Measurements from ENCODE around the gene SCAMP4.
A peak's percentile ranks its signal among the peaks of the same experiment; 100 is the strongest.

The SCAMP4 gene

DNA sequence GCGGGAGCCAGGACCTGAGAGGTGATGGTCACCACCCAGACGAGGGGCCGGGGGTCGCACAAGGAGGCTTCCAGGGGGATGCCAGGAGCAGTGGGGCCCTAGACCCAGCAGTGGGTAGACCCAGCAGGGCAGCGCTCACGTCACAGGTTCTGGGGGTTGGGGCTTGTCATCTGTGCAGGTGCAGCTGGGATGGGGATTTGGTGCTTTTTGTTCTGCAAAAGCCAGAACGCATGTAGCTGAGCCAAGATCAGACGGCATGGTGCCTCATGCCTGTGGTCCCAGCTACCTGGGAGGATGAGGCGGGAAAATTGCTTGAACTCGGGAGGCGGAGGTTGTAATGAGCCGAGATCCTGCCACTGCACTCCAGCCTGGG lies 50.9 kb downstream of the SCAMP4 start:
- H3K27ac Mint-ChIP-seq: no peak overlapping the region
- H3K36me3 Mint-ChIP-seq (ENCODE audit: low read depth): peaks cover 20% of the 10 kb centered on the region
- no peak overlapping the region for H3K4me3 Mint-ChIP-seq
- DNase-seq: no peak
- H3K9me3 Mint-ChIP-seq: no peaks in the 10 kb centered on the region
- no peaks in the 10 kb centered on the region for H3K27me3 Mint-ChIP-seq
- H3K4me1 Mint-ChIP-seq (ENCODE audit: low read depth): peaks cover 16% of the 10 kb centered on the region

DNA sequence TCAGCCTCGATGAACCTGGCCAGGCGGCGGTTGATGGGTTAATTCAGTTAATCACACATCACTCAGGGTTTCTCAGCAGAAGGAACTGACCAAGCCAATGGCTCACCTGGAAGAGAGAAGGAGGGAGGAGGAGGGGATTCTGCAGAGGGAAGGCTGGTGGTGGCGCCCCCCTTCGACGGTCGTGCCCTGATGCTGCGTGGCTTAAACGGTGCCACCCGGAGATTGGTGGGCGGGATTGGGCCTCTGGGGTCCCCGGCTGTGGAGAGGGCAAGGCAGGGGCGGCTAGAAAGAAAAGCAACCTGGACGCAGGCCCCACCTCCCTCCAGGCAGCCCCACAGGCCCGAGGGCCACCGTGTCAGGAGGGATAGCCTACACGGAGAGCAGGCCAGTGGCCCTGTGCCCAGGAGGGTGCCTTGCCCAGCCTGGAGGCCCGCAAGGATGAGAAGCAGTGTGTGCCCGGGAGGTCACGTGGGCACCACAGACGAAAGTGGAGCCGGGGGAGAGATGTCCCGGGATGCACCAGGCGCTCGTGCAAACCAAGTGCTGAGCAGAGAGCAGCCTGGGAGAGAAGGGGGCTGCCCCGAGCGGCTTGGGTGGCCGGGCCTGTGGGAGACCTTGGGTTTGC lies 51.8 kb downstream of the SCAMP4 start:
- Mint-ChIP-seq H3K4me3 (no peak overlapping the region), H3K36me3 (ENCODE audit: low read depth) (peaks cover 23% of the 10 kb centered on the region), H3K27ac (peak overlapping the region; percentile 14)

DNA sequence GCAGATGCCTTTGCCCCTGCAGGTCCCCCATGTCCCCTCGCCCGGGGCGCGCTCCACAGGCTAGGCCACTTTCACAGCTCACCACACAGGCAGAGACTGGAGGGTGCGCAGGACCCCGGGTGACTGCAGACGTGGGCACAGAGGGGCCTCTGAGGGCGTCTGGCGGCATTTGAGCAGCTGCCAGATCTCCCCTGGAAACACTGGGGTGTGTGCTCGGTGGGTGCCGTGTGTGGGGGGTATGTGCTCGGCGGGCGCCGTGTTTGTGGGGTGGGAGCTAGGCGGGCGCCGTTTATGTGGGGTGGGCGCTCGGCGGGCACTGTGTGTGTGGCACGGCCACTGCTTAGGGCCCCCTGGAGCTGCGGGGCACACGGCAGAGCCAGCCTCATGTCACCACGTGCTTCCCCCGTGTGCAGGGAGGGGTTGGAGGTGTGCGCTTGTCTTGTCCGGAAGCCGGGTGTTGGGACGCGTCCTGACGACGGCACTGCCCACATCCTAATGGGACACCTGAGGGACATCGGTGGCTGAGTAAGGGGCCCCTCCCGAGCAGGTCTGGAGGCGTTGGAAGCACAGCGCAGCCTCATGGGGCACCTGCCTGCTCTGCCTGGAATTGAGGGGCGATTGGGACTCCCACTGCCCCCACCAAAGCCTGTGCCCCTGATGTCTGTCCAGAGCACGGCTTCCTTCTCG lies 52.5 kb downstream of the SCAMP4 start:
- no peaks in the 10 kb centered on the region for H3K27me3 Mint-ChIP-seq
- H3K4me1 Mint-ChIP-seq (ENCODE audit: low read depth): peaks cover 14% of the 10 kb centered on the region
- no peaks in the 10 kb centered on the region for H3K9me3 Mint-ChIP-seq
- H3K4me3 Mint-ChIP-seq: no peak overlapping the region
- peaks cover 19% of the 10 kb centered on the region for H3K36me3 Mint-ChIP-seq (ENCODE audit: low read depth)
- H3K27ac Mint-ChIP-seq: no peak overlapping the region
- DNase-seq: no peak

More for the DNA sequence above, 51.8 kb downstream of the SCAMP4 start:
- DNase-seq: no peak
- H3K9me3 Mint-ChIP-seq: no peaks in the 10 kb centered on the region
- H3K27me3 Mint-ChIP-seq: no peaks in the 10 kb centered on the region
- H3K4me1 Mint-ChIP-seq (ENCODE audit: low read depth): peaks cover 16% of the 10 kb centered on the region

DNA sequence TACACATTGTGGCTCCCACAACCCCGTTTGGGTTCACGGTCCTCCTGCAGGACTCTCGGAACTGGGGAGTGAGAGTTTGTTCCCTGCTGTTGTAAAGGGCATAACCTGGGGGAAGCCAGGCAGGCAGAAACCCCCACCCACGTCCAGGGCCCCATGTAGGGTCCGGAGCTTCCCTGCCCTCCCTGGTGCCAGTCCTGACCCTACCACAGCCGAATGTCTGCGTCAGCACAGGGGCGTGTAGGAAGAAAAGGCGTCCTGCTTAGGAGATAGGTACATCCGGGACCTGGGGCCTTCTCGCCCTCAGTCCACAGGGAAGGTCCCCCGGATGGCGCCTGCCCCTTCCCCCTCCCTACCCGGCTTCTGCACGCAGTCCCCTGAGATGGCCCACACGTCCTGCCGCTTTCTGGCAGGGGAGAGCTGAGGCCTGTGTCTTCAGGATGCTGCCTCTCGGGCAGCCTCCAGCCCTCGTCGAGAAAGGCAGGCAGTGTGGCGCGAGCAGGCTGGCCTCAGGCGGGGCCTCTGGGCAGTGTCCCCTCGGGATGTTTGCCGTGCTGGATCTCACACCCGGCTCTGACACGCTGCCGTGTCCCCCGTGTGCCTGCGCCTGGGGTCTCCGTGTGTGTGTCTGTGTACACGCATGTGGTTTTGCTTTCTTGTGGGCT lies 54.9 kb downstream of the SCAMP4 start:
- DNase-seq: no peak

DNA sequence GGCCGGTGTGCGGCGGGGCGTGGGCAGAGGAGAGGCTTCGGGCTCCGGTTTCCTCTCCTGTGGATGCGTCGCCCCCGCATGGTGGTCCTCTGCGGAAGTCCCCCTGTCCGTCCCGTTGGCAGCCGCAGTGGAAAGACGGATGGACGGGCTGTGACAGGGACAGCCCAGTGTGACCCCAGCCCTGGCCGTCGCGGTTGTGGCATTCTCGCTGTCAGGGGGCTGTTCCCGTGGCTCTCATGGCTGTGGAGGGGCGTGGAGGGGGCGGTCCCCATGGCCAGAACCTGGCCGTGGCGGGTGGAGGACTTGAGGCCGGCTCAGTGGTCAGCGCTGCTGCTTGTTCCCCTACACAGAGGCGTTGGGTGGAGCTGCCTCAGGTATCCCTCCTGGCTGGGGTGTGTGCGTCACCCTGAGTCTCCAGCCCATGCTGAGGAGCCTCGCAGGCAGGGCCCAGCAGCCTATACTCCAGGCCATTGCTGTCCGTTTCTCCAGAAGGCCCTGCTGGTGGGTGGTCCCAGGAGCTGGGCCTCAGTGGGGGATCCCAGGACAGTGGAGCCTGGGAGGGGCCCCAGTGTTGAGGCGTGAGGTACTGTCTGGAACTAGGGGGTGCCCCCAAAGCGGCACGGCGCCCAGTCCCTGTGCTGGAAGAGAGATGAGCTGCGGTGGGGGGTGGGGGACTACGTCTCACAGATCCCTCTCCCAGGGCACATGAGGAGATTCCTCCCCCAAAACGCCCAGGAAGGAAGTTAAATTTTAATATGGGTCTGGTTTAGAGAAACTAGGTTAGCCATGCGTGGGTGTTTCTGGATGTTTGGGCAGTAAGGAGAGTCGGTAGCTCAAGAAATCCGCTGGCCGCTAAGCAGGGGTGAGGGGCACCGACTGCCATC lies 56.0 kb downstream of the SCAMP4 start:
- Mint-ChIP-seq H3K36me3 (ENCODE audit: low read depth) (peaks cover 23% of the 10 kb centered on the region), H3K9me3 (no peaks in the 10 kb centered on the region)

More for the DNA sequence above, 54.9 kb downstream of the SCAMP4 start:
- Mint-ChIP-seq H3K36me3 (ENCODE audit: low read depth) (peaks cover 21% of the 10 kb centered on the region), H3K4me3 (no peak overlapping the region), H3K27me3 (no peaks in the 10 kb centered on the region), H3K4me1 (ENCODE audit: low read depth) (peaks cover 14% of the 10 kb centered on the region), H3K27ac (no peak overlapping the region), H3K9me3 (no peaks in the 10 kb centered on the region)

DNA sequence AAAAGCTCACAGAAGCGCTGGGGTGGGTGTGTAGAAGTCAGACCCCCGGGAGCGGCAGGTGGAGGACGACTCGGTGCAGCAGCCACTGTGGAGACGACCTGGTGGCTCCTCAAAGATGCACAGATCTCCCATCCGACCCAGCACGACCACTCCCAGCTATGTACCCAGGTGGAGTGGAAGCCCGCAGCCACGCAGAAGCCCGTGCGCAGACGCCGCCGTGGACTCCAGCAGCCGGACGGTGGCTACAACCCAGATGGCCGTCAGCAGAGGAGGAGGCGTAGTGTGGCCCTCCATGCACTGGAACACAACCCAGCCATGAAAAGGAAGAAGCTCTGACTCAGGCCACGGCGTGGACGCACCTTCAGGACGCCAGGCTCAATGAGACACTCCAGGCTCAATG lies 57.5 kb downstream of the SCAMP4 start:
- Mint-ChIP-seq H3K4me1 (ENCODE audit: low read depth) (peaks cover 25% of the 10 kb centered on the region), H3K27me3 (no peaks in the 10 kb centered on the region), H3K27ac (no peak overlapping the region), H3K4me3 (no peak overlapping the region), H3K9me3 (no peaks in the 10 kb centered on the region), H3K36me3 (ENCODE audit: low read depth) (peaks cover 26% of the 10 kb centered on the region)
- no peak for DNase-seq

More for the DNA sequence above, 56.0 kb downstream of the SCAMP4 start:
- H3K27ac Mint-ChIP-seq: no peak overlapping the region
- H3K4me3 Mint-ChIP-seq: no peak overlapping the region
- peaks cover 19% of the 10 kb centered on the region for H3K4me1 Mint-ChIP-seq (ENCODE audit: low read depth)
- DNase-seq: no peak
- H3K27me3 Mint-ChIP-seq: no peaks in the 10 kb centered on the region

DNA sequence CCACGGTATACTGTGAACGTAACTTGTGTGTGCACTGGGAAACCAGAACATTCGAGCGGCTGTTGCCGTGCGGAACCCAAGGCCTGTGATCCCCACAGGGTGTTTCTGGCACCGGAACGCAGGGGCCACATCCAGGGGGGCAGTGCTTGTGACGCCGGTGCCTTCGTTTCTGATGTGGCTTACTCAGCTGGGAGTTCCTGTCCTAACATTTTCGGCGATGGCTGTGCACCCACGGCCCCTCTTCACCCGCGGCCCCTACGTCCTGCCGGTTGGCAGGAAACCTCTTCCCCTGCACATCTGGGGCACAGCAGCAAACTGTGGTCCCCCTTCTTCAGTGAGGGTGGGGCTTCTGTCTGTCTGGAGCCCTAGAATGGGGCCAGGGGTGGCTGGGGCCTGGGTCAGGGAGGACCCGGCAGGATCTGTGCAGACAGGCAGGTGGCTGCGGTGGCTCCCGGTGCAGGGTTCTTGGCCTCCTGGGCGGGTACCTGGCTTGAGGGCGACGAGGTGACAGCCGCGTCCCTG lies 61.9 kb downstream of the SCAMP4 start:
- no peaks in the 10 kb centered on the region for H3K27me3 Mint-ChIP-seq
- H3K9me3 Mint-ChIP-seq: no peaks in the 10 kb centered on the region
- DNase-seq: peak; percentile 48
- peaks cover 21% of the 10 kb centered on the region for H3K4me1 Mint-ChIP-seq (ENCODE audit: low read depth)
- H3K36me3 Mint-ChIP-seq (ENCODE audit: low read depth): peaks cover 39% of the 10 kb centered on the region
- peak overlapping the region; percentile 53 for H3K4me3 Mint-ChIP-seq
- peak overlapping the region; percentile 81 for H3K27ac Mint-ChIP-seq

DNA sequence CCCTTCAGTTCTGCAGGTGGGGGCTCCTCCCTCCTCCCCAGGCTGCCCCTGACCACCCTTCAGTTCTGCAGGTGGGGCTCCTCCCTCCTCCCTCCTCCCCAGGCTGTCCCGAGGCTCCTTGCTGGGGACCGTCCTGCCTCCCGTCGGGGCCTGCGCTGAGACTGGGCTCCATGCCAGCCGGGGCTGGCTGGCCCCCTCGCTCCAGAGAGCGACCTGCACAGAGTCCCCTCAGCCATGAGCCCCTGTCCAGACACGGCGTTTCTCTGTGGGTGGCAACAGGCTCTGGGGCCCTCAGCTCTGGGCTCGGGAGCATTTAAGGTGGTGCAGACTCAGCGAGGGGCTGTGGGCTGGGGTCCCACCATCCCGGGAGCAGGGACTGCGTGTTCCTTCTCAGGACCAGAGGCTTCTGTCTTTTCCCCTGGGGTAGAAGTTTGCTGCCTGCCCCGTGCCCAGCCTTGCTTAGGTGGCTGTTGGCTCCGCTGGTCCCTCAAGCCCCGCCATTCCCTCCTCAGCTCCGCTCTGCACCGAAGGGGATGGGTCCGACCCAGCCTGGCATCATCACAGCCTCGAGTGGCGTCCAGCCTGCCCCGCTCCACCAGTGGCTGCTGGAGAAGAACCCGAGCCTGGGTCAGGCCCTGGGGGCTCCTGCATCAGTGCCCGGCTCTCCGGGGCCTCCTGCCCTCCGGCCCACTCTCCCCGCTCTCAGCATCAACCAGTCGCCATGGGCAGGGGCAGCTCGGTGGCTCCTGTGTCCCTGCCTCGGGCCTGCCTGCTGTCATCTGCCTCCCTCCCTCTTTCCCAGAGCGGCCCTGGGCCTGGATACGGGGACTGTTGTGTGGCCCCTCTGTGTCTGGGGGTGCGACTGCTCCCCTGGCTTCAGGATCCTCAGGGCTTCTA lies 63.3 kb downstream of the SCAMP4 start:
- Mint-ChIP-seq H3K27me3 (no peaks in the 10 kb centered on the region), H3K4me3 (no peak overlapping the region), H3K4me1 (ENCODE audit: low read depth) (peaks cover 27% of the 10 kb centered on the region)

DNA sequence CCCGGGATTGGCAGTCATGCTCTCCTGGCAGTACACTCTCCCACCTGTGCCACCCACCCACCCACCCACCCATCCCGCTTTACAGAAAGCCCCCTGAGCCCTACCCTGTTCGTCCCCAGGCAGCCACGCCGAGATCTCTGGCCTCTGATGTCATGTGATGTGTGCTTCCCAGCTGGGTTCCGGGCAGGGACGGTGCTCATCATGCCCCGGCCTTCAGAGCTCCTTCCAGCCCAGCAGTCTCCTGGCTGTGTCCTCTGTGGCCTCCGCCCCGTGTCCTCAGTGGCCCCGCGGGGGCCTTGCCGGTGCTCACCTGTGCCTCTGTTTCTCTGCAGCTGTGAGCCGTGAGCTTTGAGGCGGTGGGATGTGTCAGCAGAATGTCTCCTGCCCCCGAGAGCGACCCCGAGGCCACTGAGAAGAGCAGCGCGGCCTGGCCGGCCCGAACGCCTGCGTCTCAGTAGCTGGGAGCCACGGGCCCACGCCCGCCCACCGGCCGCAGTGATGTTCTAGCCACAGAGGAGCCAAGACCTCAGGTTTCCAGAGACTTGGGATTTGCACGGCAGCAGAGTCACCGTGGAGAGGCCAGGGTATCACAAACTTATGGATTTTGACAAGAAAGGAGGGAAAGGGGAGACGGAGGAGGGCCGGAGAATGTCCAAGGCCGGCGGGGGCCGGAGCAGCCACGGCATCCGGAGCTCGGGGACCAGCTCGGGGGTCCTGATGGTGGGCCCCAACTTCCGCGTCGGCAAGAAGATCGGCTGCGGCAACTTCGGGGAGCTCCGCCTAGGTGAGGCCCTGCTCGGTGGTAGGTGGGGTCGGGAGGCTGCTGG lies 64.2 kb downstream of the SCAMP4 start:
- Mint-ChIP-seq H3K27ac (no peak overlapping the region), H3K36me3 (ENCODE audit: low read depth) (peaks cover 40% of the 10 kb centered on the region), H3K9me3 (no peaks in the 10 kb centered on the region), H3K4me3 (no peak overlapping the region), H3K27me3 (no peaks in the 10 kb centered on the region), H3K4me1 (ENCODE audit: low read depth) (peaks cover 28% of the 10 kb centered on the region)
- DNase-seq: no peak

More for the DNA sequence above, 63.3 kb downstream of the SCAMP4 start:
- Mint-ChIP-seq H3K27ac (no peak overlapping the region), H3K9me3 (no peaks in the 10 kb centered on the region), H3K36me3 (ENCODE audit: low read depth) (peaks cover 39% of the 10 kb centered on the region)
- DNase-seq: no peak

DNA sequence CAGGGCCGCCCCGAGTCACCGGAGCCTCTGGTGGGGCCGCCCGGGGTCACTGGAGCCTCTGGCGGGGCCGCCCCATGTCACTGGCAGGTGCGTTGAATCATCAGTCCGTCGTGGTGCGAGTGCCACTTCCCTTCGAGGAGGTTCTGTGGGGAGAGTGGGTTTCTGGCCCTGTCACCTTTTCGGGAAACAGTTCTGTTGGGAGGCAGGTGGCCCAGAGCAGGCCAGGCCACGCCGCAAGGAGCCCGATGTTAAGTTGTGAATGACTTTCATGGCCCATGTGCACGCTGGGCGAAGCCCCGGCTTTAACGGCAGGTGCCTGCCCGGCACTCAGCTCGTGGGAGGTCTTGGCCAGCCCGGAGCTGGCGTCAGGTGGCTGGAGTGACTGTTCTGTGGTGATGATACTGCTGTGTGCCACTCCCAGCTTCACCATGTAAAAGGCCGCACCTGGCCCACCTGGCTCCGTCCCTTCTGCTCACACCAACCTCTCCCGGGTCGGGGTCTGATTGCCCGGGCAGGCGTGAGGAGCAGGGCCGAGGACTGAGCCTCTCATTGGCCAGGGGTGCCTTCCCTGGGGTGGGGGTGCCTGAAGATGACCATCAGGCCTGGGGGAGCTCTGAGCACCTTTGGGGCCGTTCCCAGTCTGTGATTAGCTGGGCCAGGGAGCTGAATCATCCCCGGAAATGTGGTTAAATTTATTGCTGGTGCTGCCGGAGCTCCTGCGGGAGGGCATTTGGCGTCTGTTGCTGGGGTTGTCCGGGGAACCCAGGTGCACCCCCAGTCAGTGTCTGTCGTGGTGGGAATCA lies 65.0 kb downstream of the SCAMP4 start:
- H3K4me1 Mint-ChIP-seq (ENCODE audit: low read depth): peaks cover 28% of the 10 kb centered on the region
- no peak for DNase-seq
- no peak overlapping the region for H3K4me3 Mint-ChIP-seq
- peak overlapping the region; percentile 57 for H3K27ac Mint-ChIP-seq
- H3K36me3 Mint-ChIP-seq (ENCODE audit: low read depth): peaks cover 47% of the 10 kb centered on the region
- H3K9me3 Mint-ChIP-seq: no peaks in the 10 kb centered on the region
- no peaks in the 10 kb centered on the region for H3K27me3 Mint-ChIP-seq

DNA sequence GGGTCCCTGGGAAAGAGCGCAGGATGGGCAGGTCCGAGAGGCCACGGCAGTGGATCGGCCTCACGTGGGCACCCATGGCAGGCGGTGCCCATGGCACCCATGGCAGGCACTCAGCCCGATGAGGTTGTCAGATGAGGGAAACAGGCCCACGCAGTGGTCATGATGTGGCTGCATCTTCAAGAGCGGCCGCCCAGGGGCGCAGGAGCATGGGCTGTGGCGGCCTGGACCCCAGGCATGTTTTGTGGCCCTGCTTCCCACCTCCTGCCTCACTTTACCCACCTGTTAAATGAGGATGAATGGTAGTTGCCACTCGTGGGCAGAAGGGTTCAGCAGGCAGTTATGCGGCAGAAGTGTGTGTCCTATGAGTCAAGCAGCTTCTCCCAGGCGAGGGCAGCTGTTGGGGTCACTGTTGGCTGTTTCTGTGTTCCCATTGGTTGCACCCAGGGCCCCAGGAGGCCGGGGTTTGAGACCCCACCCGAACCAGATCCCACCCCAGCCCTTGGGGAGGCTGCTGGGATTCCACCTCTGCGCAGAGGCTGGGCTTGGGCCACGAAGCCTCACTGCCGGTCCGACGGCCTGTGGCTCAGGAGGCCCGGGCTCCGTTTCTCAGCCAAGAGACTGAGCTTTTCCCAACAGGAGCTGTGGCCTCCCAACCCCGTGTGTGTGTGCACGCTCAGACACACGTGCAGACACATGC lies 65.8 kb downstream of the SCAMP4 start:
- no peak for DNase-seq
- Mint-ChIP-seq H3K27me3 (no peaks in the 10 kb centered on the region), H3K9me3 (no peaks in the 10 kb centered on the region), H3K27ac (no peak overlapping the region), H3K4me3 (no peak overlapping the region), H3K36me3 (ENCODE audit: low read depth) (peaks cover 53% of the 10 kb centered on the region), H3K4me1 (ENCODE audit: low read depth) (peaks cover 24% of the 10 kb centered on the region)

Measured in activated T-cell treated with anti-CD3 and anti-CD28 coated beads, Interleukin-2, amount 50 U/mL, for 24 hours (primary cell).